ENCODE results near the gene RGS13.

Gene RGS13

DNA sequence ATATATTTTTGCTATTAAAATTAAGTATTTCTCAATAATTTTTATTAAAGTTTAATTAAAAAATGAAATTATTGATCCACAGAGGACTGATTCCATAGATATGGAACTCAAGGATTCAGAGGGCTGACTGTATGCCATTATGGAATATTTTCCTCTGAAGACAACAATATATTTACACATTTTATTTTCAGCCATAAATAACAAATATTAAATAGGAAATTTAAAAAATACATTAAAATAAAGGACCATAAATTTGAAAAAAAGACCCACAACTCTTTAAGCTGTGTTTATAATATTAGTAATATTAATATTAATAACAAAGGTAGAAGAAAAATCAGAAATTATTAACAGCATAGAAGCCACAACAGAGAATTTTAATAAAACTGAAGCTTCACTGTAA, 18.2 kb downstream of the RGS13 start:
- no peak for TF ChIP-seq CTCF (IDR thresholded peaks at IDR 0.05; ENCODE audit: low read depth, low read length, missing control alignments)
- no peak for DNase-seq (ENCODE audit: extremely low read depth, low read depth)
- H3K4me3 ChIP-seq (replicated peaks; ENCODE audit: low read depth, low read length): no peak overlapping the region

GRCh38 chr1:192654591-192655251, 18.8 kb downstream of the RGS13 start:
- no peak overlapping the region for H3K4me3 ChIP-seq (replicated peaks; ENCODE audit: low read depth, low read length)
- no peak for DNase-seq (ENCODE audit: extremely low read depth, low read depth)
- TF ChIP-seq CTCF (IDR thresholded peaks at IDR 0.05; ENCODE audit: low read depth, low read length, missing control alignments): no peak

- no peak overlapping the region for H3K4me3 ChIP-seq (replicated peaks; ENCODE audit: low read depth, low read length)
- DNase-seq (ENCODE audit: extremely low read depth, low read depth): no peak
- no peak for TF ChIP-seq CTCF (IDR thresholded peaks at IDR 0.05; ENCODE audit: low read depth, low read length, missing control alignments)
Observed at GRCh38 chr1:192657760-192658159, 21.8 kb downstream of the RGS13 start.

DNA sequence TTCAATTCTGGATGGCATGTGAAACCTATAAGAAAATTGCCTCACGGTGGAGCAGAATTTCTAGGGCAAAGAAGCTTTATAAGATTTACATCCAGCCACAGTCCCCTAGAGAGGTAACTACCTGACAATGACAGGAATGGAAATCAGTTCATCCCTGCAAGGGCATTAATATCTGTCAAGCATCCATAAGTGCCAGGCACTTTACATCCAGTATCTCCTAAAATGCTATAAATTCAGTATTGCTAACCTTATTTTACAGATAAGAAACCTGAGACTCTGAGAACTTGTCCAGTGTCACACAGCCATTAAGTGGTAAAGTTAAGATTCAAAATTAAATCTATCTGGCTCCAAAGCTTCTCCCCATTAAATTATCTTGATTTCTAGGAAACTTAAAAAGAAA, 22.3 kb downstream of the RGS13 start:
- no peak for TF ChIP-seq CTCF (IDR thresholded peaks at IDR 0.05; ENCODE audit: low read depth, low read length, missing control alignments)
- no peak overlapping the region for H3K4me3 ChIP-seq (replicated peaks; ENCODE audit: low read depth, low read length)
- DNase-seq (ENCODE audit: extremely low read depth, low read depth): no peak

DNA sequence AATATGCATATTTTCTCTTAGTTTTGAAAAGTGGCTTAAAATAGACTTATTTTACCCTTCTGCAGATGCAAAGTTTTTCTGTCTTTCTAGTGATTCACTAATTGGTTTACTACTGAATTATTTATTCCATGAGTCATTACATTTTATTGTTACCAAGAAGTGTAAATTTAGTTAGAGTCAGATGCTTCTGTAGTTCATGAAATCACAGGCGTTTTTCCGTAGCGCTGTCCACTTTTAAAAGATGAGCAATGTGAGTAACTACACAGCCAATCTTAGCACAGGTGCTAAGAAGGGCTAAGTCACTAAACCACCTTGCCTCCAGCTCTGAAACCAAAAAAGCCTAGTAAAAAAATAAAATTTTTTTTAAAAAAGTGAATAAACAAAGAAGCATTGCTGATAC, 24.7 kb downstream of the RGS13 start:
- H3K4me3 ChIP-seq (replicated peaks; ENCODE audit: low read depth, low read length): no peak overlapping the region
- no peak for DNase-seq (ENCODE audit: extremely low read depth, low read depth)
- no peak for TF ChIP-seq CTCF (IDR thresholded peaks at IDR 0.05; ENCODE audit: low read depth, low read length, missing control alignments)

- DNase-seq (ENCODE audit: extremely low read depth, low read depth): no peak
- H3K4me3 ChIP-seq (replicated peaks; ENCODE audit: low read depth, low read length): no peak overlapping the region
- TF ChIP-seq CTCF (IDR thresholded peaks at IDR 0.05; ENCODE audit: low read depth, low read length, missing control alignments): no peak
Observed at GRCh38 chr1:192668409-192668983, 32.5 kb downstream of the RGS13 start.

- no peak for TF ChIP-seq CTCF (IDR thresholded peaks at IDR 0.05; ENCODE audit: low read depth, low read length, missing control alignments)
- no peak overlapping the region for H3K4me3 ChIP-seq (replicated peaks; ENCODE audit: low read depth, low read length)
- no peak for DNase-seq (ENCODE audit: extremely low read depth, low read depth)
Observed at GRCh38 chr1:192669174-192669573, 33.2 kb downstream of the RGS13 start.
